Measurements from ENCODE around the gene NRL. TPM values are rescaled to one million over a fixed set of nuclear protein-coding genes. Genes with fewer than 3 reads are reported as not detected.
A peak's percentile ranks its signal among the peaks of the same experiment; 100 is the strongest.

Gene NRL
- polyA plus RNA-seq, 3 donors = 1.1 to 1.5 (median 1.3) TPM

GRCh38 chr14:24066496-24067132 lies 48.1 kb downstream of the NRL start:
- Histone ChIP-seq H3K36me3 (replicated peaks in 1 of 2; ENCODE audit: control insufficient read depth in 1 of 2, insufficient read depth in 2 of 2, low read length in 2 of 2) (no peaks in the 10 kb centered on the region), H3K9ac (ENCODE audit: insufficient read depth, low read length, poor library complexity, severe bottlenecking) (no peak overlapping the region), H3K9me3 (replicated peaks in 1 of 2; ENCODE audit: control insufficient read depth in 1 of 2, insufficient read depth in 1 of 2, low read length in 2 of 2) (no peaks in the 10 kb centered on the region), H2AFZ (ENCODE audit: insufficient read depth, low read depth, low read length, poor library complexity, severe bottlenecking) (no peak overlapping the region), H3K4me2 (replicated peaks; ENCODE audit: extremely low read depth, low read length, poor library complexity, severe bottlenecking) (no peak overlapping the region), H3K27ac (ENCODE audit: low read depth in 1 of 2, low read length in 2 of 2) (no peak overlapping the region), H3K79me2 (ENCODE audit: insufficient read depth, low read length) (no peaks in the 10 kb centered on the region), H3K27me3 (ENCODE audit: control insufficient read depth in 2 of 2, insufficient read depth in 2 of 2, low read length in 2 of 2) (no peaks in the 10 kb centered on the region), H4K20me1 (ENCODE audit: insufficient read depth, low read length) (no peaks in the 10 kb centered on the region), H3K4me3 (replicated peaks in 1 of 3; ENCODE audit: low read depth in 2 of 3, low read length in 3 of 3) (no peak overlapping the region), H3K4me1 (ENCODE audit: control insufficient read depth in 1 of 2, insufficient read depth in 2 of 2, low read length in 2 of 2) (no peaks in the 10 kb centered on the region)
- Mint-ChIP-seq H3K4me1 (peaks cover 6% of the 10 kb centered on the region), H3K36me3 (no peaks in the 10 kb centered on the region), H3K4me3 (no peak overlapping the region), H3K27me3 (ENCODE audit: low read depth in 3 of 3) (peaks cover 5 to 14% (median 7%) of the 10 kb centered on the region in 3 donors), H3K9me3 (peaks cover 0 to 2% (median 0%) of the 10 kb centered on the region in 7 donors), H3K27ac (no peak overlapping the region)
- no peak for DNase-seq
- TF ChIP-seq CTCF (IDR thresholded peaks at IDR 0.05) = no peak
- 93% methylated on average over 4 of the region's 8 CpGs for WGBS (ENCODE audit: insufficient coverage)
- intact Hi-C loops (cut with micrococcal nuclease) = no loop called here

DNA sequence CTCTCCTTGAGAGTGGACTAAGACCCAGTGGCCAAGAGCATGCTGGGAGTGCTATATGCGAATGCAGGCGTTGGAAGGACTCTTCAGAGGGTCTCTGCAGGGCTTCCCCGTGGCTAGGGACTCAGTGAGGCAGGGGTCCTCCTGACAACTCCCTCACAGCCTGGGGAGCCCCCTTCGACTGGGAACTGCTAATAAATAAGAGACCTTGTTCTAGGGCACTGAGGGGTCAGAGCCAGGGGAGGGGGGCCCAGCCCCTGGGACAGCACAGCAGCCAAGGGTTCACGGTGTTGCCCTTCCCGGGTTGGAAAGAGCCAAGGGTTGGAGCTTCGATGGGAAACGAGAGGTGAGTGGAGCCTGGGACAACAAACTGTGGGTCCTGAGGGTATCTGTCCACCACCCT lies 49.3 kb downstream of the NRL start:
- no peak overlapping the region for H3K9ac ChIP-seq (ENCODE audit: insufficient read depth, low read length, poor library complexity, severe bottlenecking)
- H3K4me3 ChIP-seq (replicated peaks in 1 of 3; ENCODE audit: low read depth in 2 of 3, low read length in 3 of 3) = no peak overlapping the region
- H4K20me1 ChIP-seq (ENCODE audit: insufficient read depth, low read length) = no peaks in the 10 kb centered on the region
- Mint-ChIP-seq H3K36me3 (no peaks in the 10 kb centered on the region), H3K9me3 (peaks cover 0 to 2% (median 0%) of the 10 kb centered on the region in 7 donors), H3K4me1 (peaks cover 2% of the 10 kb centered on the region), H3K27me3 (ENCODE audit: low read depth in 3 of 3) (peaks cover 5 to 11% (median 7%) of the 10 kb centered on the region in 3 donors), H3K27ac (peak overlapping the region in 1 of 7 donors; percentile 15), H3K4me3 (no peak overlapping the region)
- intact Hi-C loops (cut with micrococcal nuclease) = no loop called here
- H3K4me1 ChIP-seq (ENCODE audit: control insufficient read depth in 1 of 2, insufficient read depth in 2 of 2, low read length in 2 of 2) = no peaks in the 10 kb centered on the region
- no peaks in the 10 kb centered on the region for H3K9me3 ChIP-seq (replicated peaks in 1 of 2; ENCODE audit: control insufficient read depth in 1 of 2, insufficient read depth in 1 of 2, low read length in 2 of 2)
- no peak overlapping the region for H2AFZ ChIP-seq (ENCODE audit: insufficient read depth, low read depth, low read length, poor library complexity, severe bottlenecking)
- no peak for TF ChIP-seq CTCF (IDR thresholded peaks at IDR 0.05)
- H3K27me3 ChIP-seq (ENCODE audit: control insufficient read depth in 2 of 2, insufficient read depth in 2 of 2, low read length in 2 of 2) = no peaks in the 10 kb centered on the region
- H3K36me3 ChIP-seq (replicated peaks in 1 of 2; ENCODE audit: control insufficient read depth in 1 of 2, insufficient read depth in 2 of 2, low read length in 2 of 2) = no peaks in the 10 kb centered on the region
- 88% methylated on average over 5 of the region's 8 CpGs for WGBS (ENCODE audit: insufficient coverage)
- DNase-seq = no peak
- H3K27ac ChIP-seq (ENCODE audit: low read depth in 1 of 2, low read length in 2 of 2) = no peak overlapping the region
- no peak overlapping the region for H3K4me2 ChIP-seq (replicated peaks; ENCODE audit: extremely low read depth, low read length, poor library complexity, severe bottlenecking)
- H3K79me2 ChIP-seq (ENCODE audit: insufficient read depth, low read length) = no peaks in the 10 kb centered on the region

All from CD14-positive monocyte (primary cell).